NCI-H2107 treated with DMSO at 0.1 percent for 48 hours (cell line): ENCODE results near the gene LRRC8D.

Source experiments
- DNase-seq: peaks from one replicate; lab custom pipeline; 2025; ENCODE audit not compliant: unreplicated experiment; lab: John Stamatoyannopoulos, UW

Gene LRRC8D

DNA sequence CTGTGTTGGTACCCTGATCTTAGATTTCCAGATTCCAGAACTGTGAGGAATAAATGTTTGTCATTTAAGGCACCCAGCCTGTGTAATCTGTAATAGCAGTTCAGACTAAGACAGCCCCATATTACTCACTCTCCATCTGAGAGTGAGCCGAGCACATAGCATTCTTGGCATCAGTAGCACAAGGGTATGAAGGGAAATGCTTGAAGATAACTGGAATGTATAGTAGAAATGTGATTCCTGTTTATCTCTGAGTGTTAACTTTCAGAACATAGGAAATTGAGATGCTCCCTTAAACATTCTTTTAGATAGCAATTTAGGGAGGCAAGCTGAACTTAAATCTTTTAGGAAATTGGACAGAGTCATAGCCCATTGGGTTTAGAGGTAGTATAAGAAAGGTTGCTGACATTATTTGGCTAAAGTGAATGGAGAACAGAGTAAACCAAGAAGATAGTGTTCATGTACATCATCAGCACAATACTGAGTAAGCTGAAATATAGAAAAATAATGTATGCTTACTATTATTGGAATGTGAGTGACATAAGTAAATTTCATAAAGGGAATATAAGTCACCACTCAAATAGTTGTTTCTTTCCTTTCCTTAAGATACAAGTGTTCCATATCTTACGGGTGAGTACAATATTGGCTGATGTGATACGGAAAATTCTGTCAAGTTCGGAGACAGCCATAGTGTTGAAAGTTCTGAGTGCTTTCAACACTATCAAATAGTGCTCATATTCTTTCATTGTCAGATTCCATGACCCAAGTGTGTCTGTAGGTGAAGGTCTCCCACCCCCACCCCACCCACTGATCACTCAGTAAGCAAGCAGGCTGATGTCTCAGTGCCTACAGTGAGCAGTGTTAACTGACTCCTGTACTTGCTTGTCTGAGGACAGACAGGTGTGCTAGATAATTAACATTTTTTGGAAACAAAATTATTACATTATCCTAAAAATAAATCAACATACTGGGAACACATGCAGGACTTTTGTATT is 73.7 kb downstream of the LRRC8D start:
- no peak for DNase-seq

DNA sequence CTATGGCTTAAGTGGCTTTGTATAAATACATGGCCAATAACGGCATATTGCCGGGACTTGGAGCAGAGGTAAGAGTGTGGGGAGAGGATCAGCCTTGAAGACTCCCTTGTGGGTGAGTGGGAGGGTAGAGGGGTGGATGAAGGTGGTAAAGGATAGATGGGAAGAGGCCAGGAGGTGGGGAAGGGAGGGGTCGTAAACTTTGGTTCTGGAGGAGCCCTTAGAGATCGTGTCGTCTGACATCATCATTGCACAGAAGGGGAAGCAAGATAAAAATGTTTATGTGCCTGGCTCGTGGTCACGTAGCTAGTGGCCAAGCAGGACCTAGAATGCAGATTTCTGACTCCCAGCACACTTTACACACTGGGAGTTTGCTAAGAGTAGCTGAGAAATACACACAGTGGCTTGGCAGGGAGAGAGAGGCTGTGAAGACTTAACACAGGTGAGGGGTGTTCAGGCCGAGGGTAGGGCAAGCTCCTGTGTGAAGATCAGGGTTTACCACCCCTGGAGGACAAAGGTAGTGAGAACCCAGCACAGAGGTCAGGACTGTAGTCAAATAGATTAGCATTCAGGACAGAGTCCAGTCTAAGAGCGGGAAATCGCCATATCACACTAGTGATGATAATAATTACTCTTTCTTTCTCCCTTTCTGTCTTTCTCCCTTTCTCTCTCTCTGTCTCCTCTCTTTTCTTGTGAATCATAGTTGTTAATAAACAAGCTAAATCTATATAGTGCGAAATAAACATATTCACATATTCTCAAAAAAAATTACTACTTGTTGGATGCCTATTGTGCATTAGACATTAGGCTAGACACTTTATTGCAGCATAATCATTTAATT is 75.5 kb downstream of the LRRC8D start:
- no peak for DNase-seq

DNA sequence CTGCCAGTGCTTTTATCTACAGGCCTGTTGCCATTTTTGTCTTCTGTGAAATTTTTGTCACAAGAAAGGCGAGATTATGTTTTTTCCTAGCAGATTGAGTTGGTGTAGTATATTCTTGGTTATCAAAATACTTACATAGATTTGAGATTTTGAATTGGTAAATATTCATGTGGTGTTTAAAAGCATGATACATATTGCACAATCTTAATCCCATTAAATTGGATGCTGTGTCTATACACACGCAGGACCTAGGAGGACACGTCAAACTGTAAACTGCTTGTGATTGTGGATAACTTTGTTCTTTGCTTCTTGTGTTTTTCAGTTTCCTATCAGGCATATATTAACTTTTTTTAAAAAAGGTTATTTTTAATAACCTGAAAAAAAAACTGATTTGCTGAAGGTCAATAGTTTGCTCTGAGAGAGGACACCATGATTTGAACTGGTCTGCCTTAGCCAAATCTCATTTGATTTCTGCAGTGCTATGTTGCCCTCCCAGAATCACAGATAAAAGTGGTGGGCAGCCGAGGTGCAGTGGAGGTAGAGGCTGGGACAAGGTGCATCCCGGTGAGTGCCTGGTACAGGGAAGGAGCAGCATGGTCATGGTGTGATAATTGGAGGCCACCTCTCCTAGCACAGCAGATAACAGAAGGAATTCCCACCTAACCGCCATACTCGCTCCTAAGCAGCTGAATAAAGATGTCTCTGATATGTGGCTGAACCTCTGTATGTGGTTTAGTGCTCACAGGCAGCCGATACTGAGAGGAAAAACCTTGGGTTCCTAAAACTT is 76.7 kb downstream of the LRRC8D start:
- DNase-seq, result no peak

DNA sequence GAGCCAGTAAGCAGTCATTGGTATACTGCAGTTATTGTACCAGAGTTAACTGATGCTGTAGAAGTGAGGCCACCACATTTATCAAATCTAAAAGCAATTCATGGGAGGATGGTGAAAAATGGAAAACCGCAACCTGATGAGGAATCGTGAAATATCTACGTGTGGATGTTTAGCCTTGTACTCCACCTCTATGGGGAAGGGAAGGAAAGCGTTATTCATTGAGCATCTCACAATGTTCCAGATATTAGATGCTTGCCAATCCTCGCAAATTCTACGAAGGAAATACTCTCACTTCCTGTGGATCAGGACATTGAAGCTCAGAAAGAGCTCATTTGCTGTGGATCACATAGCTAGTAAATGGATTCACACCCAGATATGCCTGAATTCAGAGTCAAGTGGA is 77.3 kb downstream of the LRRC8D start:
- DNase-seq, result no peak

DNA sequence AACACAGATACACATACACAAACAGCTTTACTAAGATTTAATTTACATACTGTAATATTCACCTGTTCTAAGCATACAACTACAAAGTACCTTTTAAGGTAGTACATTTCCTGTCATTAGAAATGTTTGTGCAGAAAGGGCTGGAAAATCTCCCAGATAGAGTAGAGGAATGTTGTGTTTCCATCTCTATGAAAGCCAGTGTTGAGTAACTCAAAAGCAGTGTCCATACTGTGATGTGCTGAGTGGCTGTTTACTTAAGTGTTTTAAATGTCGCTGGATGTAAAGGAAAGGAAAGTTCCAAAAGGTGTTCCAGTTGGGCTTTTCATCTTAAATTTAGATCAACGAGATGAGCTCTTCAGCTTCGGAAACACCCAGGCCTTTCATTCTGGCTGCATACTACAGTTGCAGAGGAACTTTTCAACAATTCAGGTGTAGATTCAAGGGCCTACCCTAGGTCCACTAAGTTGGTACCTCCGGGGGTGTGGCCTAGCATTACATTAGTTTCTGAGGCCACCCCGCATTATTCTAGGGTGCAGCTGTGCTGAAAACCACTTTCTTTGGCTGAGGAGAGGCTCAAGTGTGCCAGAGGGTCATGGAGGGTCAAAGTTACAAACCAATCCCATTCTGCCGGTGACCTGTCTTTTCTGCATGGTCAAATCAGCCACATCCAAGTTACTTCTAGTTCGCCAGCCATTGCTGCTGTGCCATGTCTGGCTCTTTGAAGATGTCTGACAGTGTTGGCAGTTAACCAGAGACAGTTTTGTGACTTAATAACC is 78.1 kb downstream of the LRRC8D start:
- no peak for DNase-seq

DNA sequence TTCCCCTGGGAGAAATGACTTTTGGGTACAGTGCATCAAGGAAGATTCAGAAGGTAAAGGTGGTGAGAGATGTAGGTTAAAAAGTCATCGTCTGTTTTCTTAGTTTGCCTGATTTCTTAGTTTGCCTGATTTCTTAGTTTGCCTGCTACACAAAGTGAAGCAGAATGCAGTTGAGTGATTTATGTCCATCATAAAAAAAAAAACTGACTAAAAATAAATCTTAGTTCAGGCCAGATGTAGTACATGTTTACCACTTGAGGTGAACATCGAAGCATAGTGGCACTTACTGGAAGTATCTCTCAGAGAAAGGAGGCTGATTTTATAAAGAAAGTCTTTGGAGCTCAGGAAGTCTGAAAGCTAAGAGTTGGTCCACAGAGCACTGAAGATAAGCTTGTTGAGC is 79.5 kb downstream of the LRRC8D start:
- DNase-seq, result no peak

DNA sequence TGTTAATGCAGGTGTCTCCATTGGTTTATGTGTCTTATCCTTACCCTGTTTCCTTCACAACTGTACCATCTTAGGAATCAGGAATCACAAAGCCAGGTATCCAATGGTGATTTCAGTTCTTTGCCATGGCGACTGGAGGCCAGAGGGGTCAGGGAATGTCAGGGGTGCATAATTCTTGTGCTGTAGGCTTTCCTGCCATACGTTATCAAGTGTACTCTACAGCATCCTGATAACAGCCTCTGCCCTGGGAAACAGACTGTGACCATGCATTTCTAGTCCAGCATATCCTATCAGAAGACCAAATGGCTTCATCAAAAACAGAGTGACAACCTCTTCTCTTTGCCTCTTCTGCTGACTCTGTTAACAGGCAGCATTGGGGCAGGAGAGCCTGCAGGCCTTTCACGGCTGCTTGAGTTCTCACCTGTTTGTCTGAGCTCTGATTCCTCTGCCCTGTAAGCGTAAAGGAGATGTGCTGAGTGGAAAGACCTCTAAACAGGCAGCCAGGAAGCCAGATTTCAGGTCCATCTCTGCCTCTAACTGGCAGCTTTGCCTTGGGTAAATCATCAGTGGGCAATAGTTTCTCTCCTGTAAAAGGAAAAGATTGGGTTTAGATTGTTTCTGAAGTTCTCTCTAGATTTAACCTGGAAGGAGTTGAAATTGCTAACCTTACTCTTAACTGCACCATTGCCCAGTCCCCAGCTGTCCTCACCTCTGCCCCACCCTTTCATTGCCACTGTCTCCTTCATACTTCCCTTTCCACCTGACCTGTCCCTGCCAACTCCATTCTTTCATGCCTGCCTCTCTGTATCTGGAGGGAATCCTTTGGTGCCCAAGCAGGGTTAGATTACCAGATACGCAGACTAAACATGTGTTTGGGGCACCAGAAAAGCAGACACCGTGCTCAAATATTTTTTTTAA is 80.2 kb downstream of the LRRC8D start:
- no peak for DNase-seq

DNA sequence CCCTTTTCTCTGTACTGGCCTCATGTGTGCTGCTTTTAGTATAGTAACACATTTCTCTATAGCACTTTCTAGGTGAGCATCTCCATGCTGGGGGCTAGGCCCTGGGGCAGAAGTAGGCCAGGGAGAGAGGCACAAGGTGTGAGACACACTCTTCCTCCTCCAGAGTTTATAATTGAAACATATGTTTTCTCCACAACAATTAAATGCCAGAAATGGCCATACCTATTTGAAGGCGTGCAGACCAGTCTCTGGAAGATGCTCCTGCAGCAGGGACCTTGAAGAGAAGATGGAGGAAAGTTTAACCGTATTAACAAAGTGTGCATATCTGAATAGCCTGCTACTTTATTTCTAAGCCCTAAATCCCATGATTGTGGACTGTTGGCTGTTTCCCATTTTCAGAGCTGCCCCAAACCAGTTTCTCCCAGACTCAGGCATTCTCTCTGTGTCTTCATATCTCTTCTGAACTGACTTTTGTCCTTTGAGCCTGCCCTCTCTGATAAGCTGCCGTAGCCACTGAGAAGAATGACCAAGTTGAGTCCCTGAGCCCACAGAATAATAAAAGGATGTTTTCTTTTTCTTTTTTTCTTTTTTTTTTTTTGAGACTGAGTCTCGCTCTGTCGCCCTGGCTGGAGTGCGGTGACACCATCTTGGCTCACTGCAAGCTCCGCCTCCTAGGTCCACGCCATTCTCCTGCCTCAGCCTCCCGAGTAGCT is 81.3 kb downstream of the LRRC8D start:
- DNase-seq, result no peak

DNA sequence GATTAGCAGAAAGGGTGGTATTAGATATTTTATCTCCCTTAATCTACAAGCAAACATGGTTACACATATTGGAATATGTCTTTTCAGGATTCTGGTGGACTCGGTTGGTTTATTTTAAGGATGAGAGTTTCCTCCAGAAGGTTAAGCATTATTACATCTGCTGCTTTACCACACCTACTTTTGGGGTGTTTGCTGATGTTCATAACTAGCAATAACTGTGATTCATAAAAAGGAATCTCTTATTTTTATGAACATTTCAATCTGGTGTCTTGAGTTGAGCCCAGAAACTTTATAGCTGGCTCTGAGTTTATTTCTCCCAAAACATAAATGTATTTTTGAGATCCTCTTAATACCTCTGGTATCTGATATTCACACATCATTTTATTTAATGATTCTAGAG is 82.7 kb downstream of the LRRC8D start:
- DNase-seq, result no peak

DNA sequence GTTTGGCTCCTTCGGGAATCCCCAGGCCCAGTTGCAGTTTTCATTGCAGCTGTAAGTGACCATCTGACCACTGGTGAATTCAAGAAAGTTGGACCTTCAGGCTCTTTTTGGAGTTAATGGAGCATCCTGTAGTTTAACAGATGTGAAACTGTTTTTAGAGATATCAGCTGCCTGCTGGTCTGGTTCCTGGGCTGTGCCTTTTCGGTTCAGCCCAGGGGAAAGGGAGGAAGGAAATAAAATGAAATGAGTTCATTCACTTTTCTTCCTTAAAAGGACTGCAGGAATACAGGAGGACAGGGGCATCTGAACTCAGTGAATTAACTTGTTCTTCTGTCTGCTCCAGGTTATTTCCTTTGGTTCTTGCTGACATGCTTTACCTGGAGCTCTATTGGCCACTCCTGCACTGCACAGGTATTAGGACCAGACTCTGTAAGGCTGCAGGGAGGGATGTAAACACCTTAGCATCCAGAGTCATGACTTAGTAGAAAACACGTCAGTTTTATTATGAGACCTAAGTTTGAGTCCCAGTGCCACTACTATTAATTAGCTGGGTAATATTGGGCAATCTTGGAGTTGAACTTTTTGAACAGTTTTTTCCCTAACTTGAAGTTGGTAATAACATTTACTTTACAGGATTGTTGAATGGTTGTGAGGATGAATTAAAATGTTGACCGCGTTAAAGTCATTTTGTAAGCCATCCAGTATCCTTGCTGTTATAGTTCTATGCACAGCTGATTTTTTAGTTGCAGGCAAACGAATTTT is 83.6 kb downstream of the LRRC8D start:
- no peak for DNase-seq

DNA sequence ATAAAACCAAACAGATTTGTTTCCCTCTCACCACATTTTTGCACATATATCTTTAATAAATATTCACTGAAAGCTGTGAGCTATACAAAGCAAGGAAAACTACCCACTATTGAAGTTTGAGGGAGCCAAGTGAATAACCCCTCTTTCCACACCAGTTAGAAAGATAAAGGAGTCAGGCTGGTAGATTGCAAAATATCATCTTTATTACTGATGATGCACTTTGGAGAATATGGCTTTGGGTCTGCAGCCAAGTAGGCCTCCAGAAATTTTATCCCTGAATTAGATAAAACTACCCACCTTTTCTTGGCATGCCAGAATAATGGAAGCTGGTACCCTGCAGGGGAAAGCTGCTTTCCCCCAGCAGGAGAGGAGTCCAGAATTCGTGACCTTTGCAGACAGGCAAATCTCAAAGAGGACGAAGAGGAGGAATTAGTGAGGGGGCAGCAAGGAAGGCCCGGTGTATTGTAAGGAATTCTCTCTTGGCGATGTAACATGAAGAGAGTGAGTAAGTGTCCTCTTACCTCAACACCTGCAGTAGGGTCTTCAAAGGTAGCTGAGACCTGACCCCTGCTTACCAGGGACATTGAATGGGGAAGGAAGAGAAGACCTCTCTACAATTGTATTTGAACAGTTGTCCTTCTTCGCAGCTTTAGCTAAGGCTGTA is 84.7 kb downstream of the LRRC8D start:
- no peak for DNase-seq

DNA sequence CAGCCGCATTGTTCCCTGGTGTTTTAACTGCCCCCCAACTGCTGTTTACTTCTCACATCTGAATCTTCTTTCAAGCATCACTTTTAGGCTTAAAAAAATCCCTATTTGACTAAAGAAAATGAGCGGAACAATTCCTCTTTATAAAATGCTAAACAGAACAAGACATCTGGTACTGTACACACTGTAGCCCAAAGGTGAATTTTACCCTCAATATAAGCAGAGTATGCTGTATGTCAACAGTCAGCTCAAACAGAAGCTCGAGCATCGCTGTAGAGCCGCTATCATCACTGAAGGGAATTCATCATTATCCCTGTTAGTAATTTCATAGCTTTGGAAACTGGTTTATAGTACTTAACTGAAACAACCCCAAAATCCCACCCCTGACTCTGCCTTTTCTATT is 85.3 kb downstream of the LRRC8D start:
- peak; percentile 19 for DNase-seq

DNA sequence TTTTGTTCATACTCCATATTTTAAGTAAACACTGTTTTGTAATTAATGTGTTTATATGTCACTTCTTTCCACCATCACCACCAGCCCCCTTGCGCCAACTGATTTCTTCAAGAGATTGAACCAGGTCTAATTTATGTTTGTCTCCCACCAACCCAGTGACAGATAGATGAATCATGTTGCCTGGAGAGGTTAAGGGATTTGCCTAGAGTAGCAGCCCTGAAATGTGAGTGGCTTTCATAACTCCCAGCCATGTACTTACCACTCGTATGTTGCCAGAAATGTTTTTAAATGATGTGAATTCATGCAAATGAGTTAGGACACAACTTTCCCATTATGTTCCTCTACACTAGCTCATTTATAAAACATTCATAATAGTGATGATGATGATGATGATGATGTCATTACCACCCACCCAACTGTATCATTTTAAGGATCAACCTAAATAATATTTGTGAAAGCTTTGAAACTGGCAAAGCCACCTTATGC is 86.9 kb downstream of the LRRC8D start:
- DNase-seq, result no peak

DNA sequence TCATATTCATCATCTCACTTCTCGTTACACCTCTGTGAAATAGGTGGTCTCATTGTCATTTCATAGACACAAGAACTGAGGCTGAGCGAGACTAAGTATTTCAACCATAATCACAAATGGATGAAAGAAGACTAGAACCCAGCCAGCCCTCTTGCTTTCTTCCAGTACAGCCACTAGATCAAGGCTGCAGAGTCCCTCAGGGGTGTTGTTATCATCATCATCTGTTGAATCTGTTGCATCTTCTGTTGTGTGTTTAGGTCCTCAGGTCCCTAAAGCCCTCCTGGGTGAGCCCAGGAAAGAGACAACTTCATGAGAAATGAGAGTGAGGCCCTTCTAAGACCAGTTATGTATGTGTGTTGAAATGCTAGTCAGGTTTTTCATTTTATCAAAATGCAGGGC is 87.4 kb downstream of the LRRC8D start:
- no peak for DNase-seq

DNA sequence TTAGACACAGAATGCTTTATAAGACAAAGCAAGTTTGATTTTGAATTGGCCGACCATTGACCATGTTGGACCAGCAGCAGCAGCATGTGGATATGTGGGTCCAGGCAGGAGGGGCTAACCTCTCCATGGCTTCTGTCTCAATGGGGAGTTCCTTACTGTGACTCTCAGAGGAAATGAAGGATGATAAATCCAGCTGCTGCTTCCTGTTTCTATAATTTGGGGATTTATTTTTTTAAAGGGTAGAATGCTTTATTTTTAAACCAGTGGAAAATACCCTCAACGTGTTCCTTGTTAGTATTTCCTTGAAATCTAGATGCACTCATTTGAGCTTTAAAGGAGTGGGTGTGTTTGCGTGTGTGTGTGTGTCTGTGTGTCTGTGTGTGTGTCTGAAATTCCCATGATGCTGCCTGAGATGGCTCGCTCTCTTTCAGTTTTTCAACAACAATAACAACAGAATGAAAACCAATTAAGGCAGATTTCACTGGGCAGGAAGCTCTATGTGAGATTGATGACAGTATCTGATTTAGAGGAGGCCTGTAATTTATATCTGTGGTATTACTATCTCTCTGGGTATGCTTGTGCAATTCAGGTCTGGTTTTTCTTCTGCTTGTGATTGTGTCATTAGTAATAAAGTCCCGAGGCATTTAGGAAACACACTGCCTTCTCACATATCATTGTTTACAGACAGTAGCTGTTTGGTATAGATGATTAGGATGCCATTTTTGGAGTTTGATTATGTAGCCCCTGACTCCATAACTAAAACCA is 88.0 kb downstream of the LRRC8D start:
- peak; percentile 21 for DNase-seq

DNA sequence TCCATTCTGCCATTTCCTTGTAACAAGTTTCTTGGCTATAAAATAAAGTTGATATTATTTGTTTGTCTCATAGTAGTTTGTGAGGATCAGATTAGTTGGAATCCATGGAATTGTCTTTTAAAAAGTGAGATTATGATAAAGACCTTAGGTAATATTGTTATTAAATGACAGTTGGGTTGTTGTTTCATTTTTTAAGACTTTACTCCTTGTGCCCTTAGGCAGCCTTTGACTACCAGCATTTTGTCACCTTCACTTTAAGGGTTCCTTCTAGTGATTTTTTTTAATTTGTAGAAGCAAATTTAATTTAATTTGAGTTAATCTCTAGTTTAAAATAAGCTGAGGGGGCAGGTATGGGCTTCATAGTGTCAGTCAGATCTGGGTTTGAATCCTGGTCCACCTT is 89.4 kb downstream of the LRRC8D start:
- no peak for DNase-seq

DNA sequence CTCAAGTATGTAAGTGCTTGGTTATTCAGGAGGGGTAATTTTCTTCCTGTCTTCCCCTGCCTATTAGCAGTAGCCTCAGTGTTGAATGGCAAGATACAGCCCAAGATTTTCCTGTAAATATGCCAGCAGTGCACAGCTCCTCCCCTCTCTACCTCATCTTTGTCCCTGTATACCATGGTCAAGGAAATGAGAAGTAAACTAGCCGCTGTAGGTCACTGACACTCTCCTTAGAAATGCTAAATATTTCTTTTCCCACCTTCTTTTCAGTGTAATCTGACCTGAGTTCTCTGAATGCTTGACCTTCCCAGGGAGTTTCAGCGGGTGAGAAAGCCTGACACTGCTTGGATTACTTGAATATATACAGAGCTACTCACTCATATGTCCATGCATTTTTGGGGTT is 89.9 kb downstream of the LRRC8D start:
- no peak for DNase-seq
